Uterus (tissue), 4 donors: Measurements from ENCODE around the gene F10. TPM values are rescaled to one million over a fixed set of nuclear protein-coding genes. Genes with fewer than 3 reads are reported as not detected.

Experiments used
- DNase-seq, 2 donors: peaks; one replicate each; pipeline ENCODE4 v3.0.0-alpha.2; 2019 to 2020
- H3K27ac ChIP-seq, 2 donors: fragments of 200-600 bp; sonication (generic); 1 replicate in 1 of 2; 2 replicates in 1 of 2; pipeline ENCODE4 v1.5.1; 2016 to 2018
- H3K27me3 ChIP-seq, 2 donors: fragments of 200-600 bp; sonication (generic); one replicate each; pipeline ENCODE4 v1.5.1; 2018 to 2019; ENCODE audit warnings: control low read depth in 1 of 2
- H3K36me3 ChIP-seq, 2 donors: fragments of 200-600 bp; sonication (generic); one replicate each; pipeline ENCODE4 v1.5.1; 2019; ENCODE audit warnings: control low read depth in 1 of 2
- H3K4me1 ChIP-seq, 2 donors: fragments of 200-600 bp; sonication (generic); one replicate each; pipeline ENCODE4 v1.5.1; 2018 to 2019; ENCODE audit warnings: control low read depth in 1 of 2
- H3K4me3 ChIP-seq, 2 donors: fragments of 200-600 bp; sonication (generic); 1 replicate in 1 of 2; 2 replicates in 1 of 2; pipeline ENCODE4 v1.5.1; 2018 to 2019; ENCODE audit warnings: mild to moderate bottlenecking in 1 of 2
- H3K9me3 ChIP-seq, 2 donors: fragments of 200-600 bp; sonication (generic); one replicate each; pipeline ENCODE4 v1.5.1; 2019; ENCODE audit warnings: control low read depth in 1 of 2
- CTCF ChIP-seq, 4 experiments: fragments of 200-600 bp in 2 of 4; fragments of 450-650 bp in 2 of 4; sonication (generic) in 2 of 4; IDR thresholded peaks; one replicate each; pipeline ENCODE4 v1.5.1; 2016 to 2019; ENCODE audit warnings: antibody characterized with exemption in 4 of 4, mild to moderate bottlenecking in 2 of 4, moderate library complexity in 1 of 4
- POLR2A ChIP-seq, 2 donors: fragments of 450-650 bp; IDR thresholded peaks; one replicate each; pipeline ENCODE4 v1.6.1; 2016; ENCODE audit warnings: antibody characterized with exemption in 2 of 2, mild to moderate bottlenecking in 1 of 2, moderate library complexity in 1 of 2
- intact Hi-C: fragments of 100-400 bp; cut with DNase I; formaldehyde crosslinking; loops from one replicate; pipeline ENCODE4 v1.15.1; 2023; ENCODE audit warnings: low total_unique reads
- total RNA-seq, 4 donors: library from RNA; depleted of rRNA in 3 of 4; stranded (reverse); fragments of >200 nt in 3 of 4; gene quantifications; one replicate each; pipeline versions ENCODE4 v1.1.0 to v1.2.4, GENCODE V29; 2014 to 2023
- donor health status: DM: yes; HTN: yes; CAD: no.

F10 gene
- total RNA-seq, 4 donors from 2014 or later = 6.8 to 56.8 (median 12.1) TPM

- Histone ChIP-seq H3K27me3 (no peaks in the 10 kb centered on the region), H3K4me1 (no peaks in the 10 kb centered on the region), H3K27ac (no peak overlapping the region), H3K4me3 (no peak overlapping the region), H3K9me3 (no peaks in the 10 kb centered on the region), H3K36me3 (no peaks in the 10 kb centered on the region)
- no peak for TF ChIP-seq POLR2A (IDR thresholded peaks at IDR 0.05)
- no peak for TF ChIP-seq CTCF (IDR thresholded peaks at IDR 0.05)
- intact Hi-C loops = no loop called here
- DNase-seq = no peak
These were observed 2.8 kb upstream of the F10 start for GRCh38 chr13:113119822-113120189.

- TF ChIP-seq CTCF (IDR thresholded peaks at IDR 0.05) (no peak), POLR2A (IDR thresholded peaks at IDR 0.05) (no peak)
- DNase-seq = no peak
These were observed 2.1 kb upstream of the F10 start for GRCh38 chr13:113120300-113121182.

GRCh38 chr13:113121183-113121927 is 1.2 kb upstream of the F10 start:
- TF ChIP-seq CTCF (IDR thresholded peaks at IDR 0.05) (no peak), POLR2A (IDR thresholded peaks at IDR 0.05) (no peak)
- DNase-seq = no peak

More at GRCh38 chr13:113120300-113121182, 2.1 kb upstream of the F10 start:
- no peak overlapping the region for H3K4me3 ChIP-seq
- H3K36me3 ChIP-seq = no peaks in the 10 kb centered on the region
- intact Hi-C loops = no loop called here
- H3K27me3 ChIP-seq = no peaks in the 10 kb centered on the region
- H3K9me3 ChIP-seq = no peaks in the 10 kb centered on the region
- H3K27ac ChIP-seq = no peak overlapping the region
- no peaks in the 10 kb centered on the region for H3K4me1 ChIP-seq

GRCh38 chr13:113121928-113122471 is 599 bp upstream of the F10 start:
- Histone ChIP-seq H3K4me1 (no peaks in the 10 kb centered on the region), H3K9me3 (no peaks in the 10 kb centered on the region), H3K27ac (peak overlapping the region; percentile 57 to 73), H3K27me3 (no peaks in the 10 kb centered on the region), H3K36me3 (no peaks in the 10 kb centered on the region), H3K4me3 (peak overlapping the region in 1 of 2 donors; percentile 24)
- intact Hi-C loops = no loop called here
- no peak for DNase-seq
- no peak for TF ChIP-seq CTCF (IDR thresholded peaks at IDR 0.05)
- TF ChIP-seq POLR2A (IDR thresholded peaks at IDR 0.05) = no peak

More at GRCh38 chr13:113121183-113121927, 1.2 kb upstream of the F10 start:
- H3K4me3 ChIP-seq = no peak overlapping the region
- no peaks in the 10 kb centered on the region for H3K9me3 ChIP-seq
- H3K4me1 ChIP-seq = no peaks in the 10 kb centered on the region
- no peaks in the 10 kb centered on the region for H3K36me3 ChIP-seq
- H3K27me3 ChIP-seq = no peaks in the 10 kb centered on the region
- no peak overlapping the region for H3K27ac ChIP-seq
- intact Hi-C loops = no loop called here
